NCI-H748 (cell line): ENCODE results near the gene FBXL7.

Experiments used
- DNase-seq: peaks from one replicate; lab custom pipeline; 2025; ENCODE audit not compliant: unreplicated experiment; lab: John Stamatoyannopoulos, UW

The FBXL7 gene

DNA sequence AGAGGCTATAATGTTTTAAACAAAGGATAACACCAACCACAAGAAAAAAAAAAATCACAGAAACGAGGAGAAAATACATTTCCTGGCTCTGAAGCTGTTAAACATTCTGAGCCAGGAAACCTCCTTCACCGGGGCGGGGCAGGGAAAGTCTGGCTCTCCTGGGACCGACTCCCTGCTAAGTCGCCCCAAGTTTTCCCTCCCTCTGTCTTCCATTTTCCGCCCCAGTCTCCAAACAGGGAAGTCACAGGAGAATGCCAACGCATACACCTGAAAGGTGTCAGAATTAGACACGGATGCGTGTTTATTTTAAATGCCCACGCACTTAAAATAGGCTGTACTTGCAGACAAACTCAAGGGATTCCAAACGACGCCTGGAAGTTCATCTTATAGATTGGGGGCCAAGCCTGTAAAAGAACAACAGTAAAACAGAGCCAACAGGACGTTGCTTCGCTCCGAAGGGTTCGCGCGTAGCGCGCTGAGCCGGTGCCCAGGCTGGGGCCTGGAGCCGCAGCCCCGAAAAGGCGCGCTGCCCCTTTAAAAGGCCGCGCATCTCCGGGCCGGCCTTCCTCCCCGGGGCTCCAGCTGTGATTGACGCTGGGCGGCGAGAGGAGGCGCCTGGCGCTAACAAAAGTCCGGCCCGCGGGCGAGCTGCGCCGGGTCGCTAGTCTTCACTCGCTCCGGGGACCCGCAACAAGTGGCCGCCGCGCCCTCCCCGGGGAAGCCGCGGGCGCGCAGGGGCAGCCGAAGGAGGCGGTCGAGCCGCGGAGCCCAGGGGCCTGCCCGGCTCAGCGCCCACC lies at the start of gene FBXL7:
FBXL7 (plus strand) TSS at position 653 of the 797 bp plus-strand sequence.
- peak; percentile 89 for DNase-seq

DNA sequence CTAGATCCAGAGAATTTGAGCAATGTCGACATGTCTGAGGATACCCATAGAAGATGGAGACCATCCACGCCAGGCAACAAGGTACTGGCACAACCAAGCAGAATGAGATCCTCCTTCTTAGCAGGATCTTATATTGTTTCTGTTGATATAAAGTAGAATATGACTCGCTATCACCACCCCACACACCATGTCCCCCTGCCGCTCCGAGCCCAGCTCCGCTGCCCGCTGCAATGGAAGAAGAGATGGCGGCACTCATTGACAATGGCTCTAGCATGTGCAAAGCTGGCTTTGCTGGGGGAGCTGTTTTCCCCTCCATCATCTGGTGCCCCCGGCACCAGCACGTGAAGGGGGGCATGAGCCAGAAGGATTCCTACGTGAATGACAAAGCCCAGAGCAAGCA lies 49.5 kb upstream of the FBXL7 start:
- no peak for DNase-seq

DNA sequence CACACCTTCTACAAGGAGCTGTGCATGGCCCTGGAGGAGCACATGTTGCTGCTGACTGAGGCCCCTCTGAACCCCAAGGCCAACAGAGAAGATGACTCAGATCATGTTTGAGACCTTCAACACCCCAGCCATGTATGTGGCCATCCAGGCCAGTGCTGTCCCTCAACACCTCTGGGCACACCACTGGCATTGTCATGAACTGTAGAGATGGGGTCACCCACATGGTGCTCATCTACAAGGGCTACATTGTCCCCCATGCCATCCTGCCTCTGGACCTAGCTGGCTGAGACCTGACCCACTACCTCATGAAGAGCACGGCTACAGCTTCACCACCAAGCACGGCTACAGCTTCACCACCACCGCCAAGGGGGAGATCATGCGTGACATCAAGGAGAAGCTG lies 49.0 kb upstream of the FBXL7 start:
- DNase-seq = no peak

DNA sequence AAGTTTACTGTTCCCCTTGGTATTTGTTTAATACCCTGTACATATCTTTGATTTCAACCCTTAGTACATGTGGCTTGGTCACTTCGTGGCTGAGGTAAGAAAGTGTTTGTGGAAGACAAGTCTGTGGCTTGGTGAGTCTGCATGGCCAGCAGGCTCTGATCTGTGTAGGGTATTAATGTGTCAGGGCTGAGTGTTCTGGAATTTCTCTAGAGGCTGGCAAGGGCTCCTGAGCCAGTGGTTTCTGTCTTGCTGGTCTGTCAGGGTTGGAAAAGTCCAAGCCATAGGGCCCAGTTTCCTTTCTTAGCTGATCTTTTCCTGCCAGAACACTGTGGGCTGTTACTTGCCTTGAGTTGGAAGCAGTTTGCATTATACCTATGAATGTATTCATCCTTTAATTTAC lies 48.0 kb upstream of the FBXL7 start:
- DNase-seq = no peak

DNA sequence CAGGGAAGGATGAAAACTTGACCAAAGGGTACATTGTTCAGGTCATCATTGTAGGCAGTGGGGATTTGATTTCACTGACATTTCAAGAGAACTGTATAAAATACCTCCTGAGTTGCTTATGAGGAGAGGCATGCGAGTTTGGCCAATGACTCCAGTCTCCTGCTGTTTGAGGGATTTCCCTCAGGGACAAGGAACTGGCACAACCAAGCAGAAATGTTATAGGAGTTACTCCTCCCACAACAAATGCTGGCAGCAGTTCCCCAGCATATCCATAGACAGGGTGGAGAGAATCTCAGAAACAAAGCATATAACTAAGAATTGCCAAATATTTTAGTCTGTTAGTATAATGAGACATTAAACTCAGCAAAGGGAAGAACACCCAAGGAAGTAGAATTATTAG lies 47.2 kb upstream of the FBXL7 start:
- DNase-seq = no peak

DNA sequence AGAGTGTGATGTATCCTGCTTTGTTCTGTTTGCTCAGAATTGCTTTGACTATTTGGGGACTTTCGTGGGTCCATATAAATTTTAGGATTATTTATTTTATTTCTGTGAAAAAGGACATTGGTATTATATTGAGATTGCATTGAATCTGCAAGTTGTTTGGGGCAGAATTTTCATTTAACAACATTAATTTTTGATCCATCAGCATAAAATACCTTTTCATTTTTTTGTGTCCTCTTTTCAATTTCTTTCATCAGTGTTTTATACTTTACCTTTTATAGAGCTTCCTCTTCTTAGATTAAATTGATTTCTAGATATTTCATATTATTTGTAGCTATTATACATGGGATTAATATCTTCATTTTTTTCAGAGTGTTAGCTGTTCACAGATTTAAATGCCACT lies 40.8 kb upstream of the FBXL7 start:
- DNase-seq = no peak

DNA sequence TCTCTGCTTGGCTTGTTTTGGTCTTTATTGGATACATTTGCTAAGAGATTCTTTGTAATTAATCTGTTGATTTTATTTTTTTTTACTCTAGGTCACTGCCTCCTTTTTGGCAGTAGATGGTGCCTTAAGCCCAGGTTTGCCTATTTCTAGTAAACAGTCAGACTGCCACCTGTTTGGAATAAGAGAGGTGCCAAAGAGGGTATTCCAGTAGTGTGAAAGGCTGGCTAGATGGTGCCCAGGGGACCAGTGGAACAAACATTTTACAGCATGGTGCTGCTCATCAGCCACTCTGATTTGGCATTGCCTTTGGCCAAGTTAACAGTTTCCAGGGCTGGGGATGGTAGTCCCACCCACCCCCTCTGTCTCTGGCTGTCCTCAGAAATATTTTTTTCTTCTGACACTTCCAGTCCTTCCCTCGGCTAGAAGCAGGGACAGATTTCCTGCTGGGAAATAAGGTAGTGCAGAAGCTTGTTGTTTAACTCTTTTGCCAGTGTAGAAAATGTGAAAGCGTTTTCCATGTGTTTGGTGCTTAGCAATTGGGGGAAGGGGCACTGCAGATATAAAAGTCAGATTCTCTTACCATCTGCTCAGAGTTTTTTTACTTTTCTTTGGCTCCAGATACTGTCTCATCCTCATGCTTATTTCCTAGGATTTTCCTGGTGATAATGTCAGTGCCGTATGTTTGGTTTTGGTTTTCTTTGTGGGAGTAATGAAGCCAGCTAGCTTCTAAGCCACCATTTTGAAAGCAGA lies 36.6 kb upstream of the FBXL7 start:
- DNase-seq = peak; percentile 47

DNA sequence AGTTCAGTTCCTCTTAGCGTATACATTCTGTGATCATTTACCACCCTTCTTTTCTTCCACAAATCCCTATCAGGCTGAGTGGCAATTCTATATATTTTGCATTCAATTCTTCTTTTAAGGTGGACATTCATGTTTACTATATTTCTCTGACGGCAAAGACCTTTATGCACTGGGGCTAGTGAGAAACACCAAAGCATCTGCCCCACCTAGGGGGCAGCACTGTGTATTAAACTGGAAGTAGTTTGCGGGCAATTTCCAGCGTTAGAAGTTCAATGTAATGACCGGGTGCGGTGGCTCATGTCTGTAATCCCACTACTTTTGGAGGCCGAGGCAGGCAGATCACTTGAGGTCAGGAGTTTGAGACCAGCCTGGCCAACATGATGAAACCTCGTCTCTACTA lies 27.9 kb upstream of the FBXL7 start:
- DNase-seq = no peak

DNA sequence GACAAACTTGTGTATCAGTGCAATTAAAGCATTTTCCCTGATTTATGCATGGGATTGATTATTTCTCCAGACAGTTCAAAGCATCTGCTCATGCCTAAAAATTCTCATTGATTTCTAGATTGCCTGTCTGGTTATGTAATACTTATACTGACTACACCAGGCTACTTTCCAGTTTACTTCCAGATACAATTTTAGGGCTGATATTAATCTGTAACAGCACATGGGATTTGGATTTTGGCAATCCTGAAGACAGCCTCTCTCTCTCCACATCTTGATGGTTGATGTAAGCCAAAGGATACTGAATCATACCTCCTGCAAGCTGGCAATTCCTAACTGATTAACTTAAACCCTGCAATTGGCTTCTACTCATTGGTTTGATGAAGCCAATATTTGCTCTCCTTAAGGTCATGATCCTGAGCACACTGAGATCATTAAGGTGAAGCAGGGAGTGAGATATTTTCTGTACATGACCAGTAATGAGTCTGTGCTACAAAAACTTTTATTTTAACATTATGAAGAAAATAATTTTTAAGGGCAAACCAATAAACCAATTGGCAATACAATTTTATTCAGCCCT lies 25.7 kb upstream of the FBXL7 start:
- DNase-seq = no peak

DNA sequence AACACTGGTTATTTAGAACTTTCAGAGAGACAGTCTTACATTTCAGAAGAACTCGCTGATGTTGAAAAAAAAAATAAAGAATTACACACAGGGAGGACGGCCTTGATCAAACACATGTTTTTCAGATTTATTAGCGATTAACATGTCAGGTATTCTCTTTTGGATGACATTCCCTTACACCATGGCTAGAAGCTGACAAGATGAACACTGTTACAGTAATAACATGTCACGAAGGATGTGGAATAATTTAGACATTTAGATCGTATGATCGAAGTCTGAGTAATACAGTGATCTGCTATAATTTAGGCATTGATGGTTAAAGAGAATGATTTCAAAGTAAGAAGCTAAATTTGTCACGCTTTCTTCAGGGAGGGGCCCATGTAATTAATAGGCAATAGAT lies 24.6 kb upstream of the FBXL7 start:
- no peak for DNase-seq

DNA sequence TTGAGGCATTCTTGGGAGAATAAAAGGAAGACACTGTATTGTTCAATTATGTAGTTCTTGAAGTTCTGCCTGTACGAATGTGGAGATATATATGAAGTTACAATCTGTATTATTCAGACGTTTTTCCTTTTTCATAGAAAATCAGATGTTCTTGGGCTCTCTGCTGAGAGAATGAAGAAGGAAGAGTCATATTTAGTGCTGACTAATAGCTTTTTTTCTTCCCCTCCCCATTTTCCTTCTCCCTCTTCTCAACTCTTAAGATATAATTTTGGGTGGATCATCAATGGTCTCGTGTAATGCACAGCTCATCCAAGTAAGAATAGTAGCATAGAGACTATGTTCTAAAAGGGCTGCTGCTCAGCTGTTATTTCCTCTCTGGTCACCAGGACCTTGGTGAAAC lies 23.0 kb upstream of the FBXL7 start:
- no peak for DNase-seq

DNA sequence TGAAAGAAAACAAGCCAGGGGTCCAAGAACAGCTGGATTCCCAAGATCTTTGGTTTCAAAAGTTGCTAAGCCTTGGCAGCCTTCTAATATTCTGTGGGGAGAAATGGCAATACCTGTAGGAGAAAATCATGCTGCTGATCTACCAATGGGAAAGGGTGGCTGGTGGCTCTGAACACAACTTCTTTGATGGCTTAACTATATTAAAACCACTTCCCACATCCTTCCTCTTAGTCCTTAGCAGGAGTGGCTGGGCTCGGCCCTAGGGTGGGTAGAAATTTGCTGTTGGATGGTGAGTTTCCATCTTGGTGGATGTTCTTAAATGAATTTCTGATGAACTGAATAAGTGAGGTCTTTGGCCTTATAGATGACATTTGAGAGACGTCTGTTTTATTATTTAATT lies 19.5 kb upstream of the FBXL7 start:
- no peak for DNase-seq

DNA sequence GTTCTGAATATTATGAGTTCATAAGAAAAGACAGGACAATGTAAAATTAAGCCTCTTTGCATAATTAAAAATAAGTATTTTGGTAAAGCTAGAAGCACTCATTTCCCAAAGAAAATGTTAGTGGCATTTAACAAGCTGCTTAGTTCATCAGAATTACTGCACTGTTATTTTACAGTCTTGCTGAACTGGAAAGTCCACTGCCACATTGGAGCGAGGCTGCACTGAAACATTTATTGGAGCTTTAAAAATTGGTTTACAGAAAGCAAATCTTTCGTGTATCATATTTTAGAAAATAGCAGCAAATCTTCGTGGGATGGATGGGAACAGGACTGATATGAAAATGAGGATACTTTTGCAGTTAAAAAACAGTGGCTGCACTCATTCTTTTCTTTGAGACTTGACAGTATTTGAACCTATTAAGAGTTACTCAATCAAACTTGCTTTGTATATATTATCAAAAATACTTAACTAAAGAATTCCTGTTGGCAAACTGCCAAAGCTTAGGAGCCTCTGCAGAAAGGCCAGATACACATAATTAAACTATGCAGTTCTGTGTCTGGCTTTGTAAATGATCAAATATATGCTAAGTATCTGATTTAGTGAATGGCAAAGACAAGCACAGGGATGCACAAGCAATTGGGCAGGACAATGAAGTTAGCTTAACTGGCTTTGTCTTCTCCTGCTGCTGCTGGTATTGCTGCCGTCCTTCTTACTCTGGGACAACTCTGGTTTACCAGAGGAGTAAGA lies 16.5 kb upstream of the FBXL7 start:
- DNase-seq = peak; percentile 56

DNA sequence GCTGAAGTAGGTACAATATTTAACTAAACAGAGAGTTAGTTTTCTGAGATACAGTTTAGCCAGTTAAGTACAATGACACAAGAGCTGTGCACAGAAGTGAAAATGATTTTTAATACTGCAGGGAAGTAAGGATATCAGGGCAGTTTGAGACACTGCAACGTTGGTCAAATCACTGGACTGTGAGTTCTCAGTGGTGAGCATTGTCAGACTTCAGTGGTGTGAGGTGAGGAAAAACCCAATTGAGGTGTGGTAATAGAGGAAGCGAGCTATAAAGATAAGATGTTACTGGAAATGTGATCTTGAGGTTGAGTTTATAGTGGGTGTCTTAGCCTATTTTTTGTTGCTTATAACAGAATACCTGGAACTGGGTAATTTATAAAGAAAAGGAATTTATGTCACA lies 12.8 kb upstream of the FBXL7 start:
- DNase-seq = no peak

DNA sequence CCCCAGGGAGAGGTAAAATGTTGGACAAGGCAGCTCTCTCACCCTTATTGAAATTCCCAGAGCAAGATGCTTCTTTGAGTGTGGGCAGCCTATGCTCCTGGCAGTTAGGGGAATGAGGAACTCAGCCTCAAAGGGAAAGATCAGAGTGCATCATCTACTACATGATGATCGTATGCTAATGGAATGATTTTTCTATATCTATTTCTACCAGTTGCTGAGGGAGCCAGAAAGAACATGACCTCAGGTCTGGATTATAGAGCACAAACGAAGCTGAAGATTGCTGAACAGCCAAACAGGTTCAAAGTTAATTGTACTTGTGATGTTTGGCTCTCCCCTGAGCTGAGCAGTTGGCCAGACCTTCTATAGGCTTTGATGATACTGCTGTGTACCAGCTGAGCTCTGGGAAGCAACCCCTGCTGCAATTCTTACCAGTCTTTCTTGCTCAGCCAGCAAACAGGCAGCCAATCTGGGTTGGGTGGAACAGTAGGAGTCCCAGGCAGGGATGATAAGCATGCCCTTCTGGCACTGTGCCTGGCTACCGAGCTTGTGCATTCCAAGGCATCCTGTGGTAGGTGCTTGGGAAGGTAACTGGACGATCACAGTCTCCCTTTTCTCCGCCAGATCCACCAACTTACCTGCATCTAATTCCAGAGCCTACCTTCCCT lies 10.3 kb upstream of the FBXL7 start:
- DNase-seq = no peak

DNA sequence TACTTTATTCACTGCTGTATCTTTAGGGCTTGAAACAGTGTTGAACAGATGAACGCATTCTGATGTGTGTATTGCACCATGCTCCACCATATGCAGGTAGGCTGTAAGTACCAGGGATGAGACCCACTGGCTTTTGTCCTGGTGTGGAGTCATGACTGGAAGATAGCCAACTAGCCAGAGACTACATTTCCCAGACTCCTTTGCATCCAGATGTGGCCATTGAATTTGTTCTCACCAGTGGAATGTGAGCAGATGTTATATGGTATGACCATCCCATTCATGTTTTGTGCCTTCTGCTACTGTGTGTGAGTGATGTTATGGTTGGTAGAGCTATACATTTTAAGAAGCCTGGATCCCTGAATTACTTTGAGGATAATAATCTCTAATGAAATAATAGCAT lies 7.4 kb upstream of the FBXL7 start:
- no peak for DNase-seq

DNA sequence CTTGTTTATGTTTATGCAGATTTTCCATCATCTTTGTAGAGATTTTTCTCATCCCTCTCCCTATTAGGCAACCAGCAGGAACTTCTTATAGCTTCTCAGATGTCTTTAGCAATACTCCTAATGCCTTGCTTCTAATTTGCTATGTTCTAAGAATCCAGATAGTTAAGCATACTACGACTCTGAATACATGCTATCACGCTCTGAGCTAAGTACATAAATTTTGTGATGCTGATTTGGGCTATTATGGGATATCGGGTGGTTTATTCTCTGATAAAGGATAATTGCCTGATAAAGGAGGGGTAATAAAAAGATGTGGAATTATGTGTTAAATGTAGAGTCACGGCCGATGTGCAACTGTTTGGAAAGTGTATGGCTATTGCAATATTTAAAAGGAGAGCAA lies 6.5 kb upstream of the FBXL7 start:
- DNase-seq = no peak

DNA sequence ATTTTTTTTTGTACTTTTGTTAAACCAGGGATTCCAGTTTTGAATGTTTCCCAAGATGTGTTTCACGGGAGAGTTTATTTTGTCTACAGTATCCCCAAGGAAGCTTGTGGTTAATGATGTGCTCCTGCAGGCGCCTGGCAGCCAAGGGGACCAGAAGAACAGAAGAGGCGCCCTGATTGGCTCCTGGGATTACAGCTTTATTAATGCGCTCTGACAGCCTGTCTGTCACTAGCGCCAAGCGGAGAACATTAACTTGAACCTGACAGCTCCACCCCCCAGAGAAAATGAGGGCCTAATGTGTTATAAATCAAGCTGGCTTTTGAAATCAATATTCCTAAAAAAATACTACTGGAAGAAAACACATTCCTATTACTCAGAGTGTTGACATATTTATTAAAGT lies 5.0 kb upstream of the FBXL7 start:
- DNase-seq = peak; percentile 30

DNA sequence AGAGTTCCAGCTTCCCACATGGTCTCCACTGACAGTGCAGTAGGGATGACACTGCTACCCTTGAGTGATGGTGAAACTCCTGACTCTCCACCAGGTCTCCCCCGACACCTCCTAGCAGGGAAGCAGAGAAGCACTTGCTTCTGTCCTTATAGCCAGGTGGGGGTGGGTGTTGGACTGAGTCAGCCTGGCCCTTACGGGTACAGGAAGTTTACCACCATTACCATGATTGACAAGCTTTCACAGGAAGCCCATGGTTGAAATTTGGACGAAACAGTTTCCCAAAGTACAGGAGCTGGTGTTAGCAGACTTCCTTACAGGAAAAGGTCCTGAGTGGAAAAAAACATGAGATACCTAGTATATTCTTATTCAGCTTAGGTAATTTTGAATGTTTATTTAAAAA lies 3.1 kb upstream of the FBXL7 start:
- DNase-seq = no peak

DNA sequence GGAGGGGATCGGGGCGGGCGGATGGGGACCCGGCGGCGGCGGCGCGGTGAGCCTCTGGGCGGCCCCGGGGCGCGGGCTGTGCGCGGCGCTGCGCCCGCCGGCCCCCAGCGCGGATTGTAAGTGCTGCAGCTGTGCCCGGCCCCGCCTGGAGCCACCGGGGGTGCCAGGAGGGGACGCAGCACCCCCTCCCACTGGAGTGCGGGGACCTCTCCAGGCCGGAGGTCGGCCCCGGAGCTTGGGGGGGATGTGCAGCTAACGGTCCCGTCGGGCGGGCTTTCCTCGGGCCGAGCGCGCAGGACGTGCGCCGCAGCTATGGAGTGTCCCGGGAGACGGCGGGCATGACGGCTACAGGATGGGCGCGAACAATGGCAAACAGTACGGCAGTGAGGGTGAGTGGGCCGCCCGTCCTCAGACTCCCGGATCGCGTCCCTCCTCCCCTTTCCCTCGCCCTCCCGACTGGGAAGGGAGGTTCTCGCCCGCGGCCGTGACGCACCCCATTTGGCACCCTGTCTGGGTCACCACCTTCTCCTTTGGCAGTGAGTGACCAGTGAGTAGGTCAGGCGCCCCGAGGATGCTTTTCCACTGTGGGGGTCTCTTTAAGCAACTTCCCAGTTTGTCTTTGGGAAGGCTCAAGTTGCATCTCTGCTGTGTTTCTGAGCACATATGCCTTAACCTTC lies 483 bp downstream of the FBXL7 start:
- peak; percentile 67 for DNase-seq
